IMR-90 (cell line): ENCODE data around the gene PNMA5. TPM values are rescaled to one million over a fixed set of nuclear protein-coding genes. Genes with fewer than 3 reads are reported as not detected.

Experiments used
- ATAC-seq: fragments of 200-7000 bp; cut with Tn5 transposase; 2 replicates; pipeline ENCODE4 v1.9.1; 2020; ENCODE audit warnings: low read depth, mild to moderate bottlenecking, moderate library complexity
- BruUV-seq: library from RNA; stranded (reverse); fragments of 400-500 nt; replicated peaks from 2 replicates; lab custom pipeline; 2021; lab: Mats Ljungman, UMichigan
- CTCF ChIA-PET: fragments of 300-600 bp; formaldehyde crosslinking; extraction: SDS; loops from one replicate; lab custom pipeline; 2021; ENCODE audit warnings: antibody characterized with exemption; lab: Yijun Ruan, JAX
- POLR2A ChIA-PET: fragments of 300-600 bp; sonication (Branson Sonifier 250); formaldehyde crosslinking; loops from one replicate; lab custom pipeline; 2022; ENCODE audit warnings: antibody characterized with exemption; ENCODE audit not compliant: unreplicated experiment; lab: Charles Lee
- DNase-seq: peaks from one replicate; pipeline ENCODE4 v3.0.0; 2013
- H2AFZ ChIP-seq: replicated peaks from 2 replicates; pipeline ENCODE3; 2013; ENCODE audit warnings: low read length, mild to moderate bottlenecking; ENCODE audit not compliant: poor library complexity
- H2AK5ac ChIP-seq: 2 replicates; pipeline ENCODE4 v1.6.1; 2013; ENCODE audit warnings: low read depth, low read length, inconsistent platforms
- H2AK9ac ChIP-seq: replicated peaks from 2 replicates; pipeline ENCODE3; 2013; ENCODE audit warnings: mild to moderate bottlenecking, low read depth, low read length, moderate library complexity; ENCODE audit not compliant: poor library complexity
- H2BK120ac ChIP-seq: 2 replicates; pipeline ENCODE4 v1.6.1; 2013; ENCODE audit warnings: low read depth, low read length, inconsistent platforms
- H2BK15ac ChIP-seq: 3 replicates; pipeline ENCODE4 v1.6.1; 2013; ENCODE audit warnings: low read depth, low read length, inconsistent platforms
- H2BK20ac ChIP-seq: 2 replicates; pipeline ENCODE4 v1.6.1; 2013; ENCODE audit warnings: low read depth, mild to moderate bottlenecking, inconsistent platforms, low read length, moderate library complexity
- H2BK5ac ChIP-seq: 2 replicates; pipeline ENCODE4 v1.6.1; 2013; ENCODE audit warnings: mild to moderate bottlenecking, low read depth, low read length, inconsistent platforms; ENCODE audit not compliant: poor library complexity, severe bottlenecking
- H3K14ac ChIP-seq: replicated peaks from 2 replicates; pipeline ENCODE4 v1.6.1; 2013; ENCODE audit warnings: low read depth, low read length, inconsistent platforms
- H3K18ac ChIP-seq: 2 replicates; pipeline ENCODE4 v1.6.1; 2013; ENCODE audit warnings: low read depth, low read length, control low read depth
- H3K23ac ChIP-seq: 2 replicates; pipeline ENCODE4 v1.6.1; 2013; ENCODE audit warnings: low read depth, low read length, inconsistent platforms
- H3K27ac ChIP-seq: 2 replicates; pipeline ENCODE4 v1.5.1; 2013; ENCODE audit warnings: mild to moderate bottlenecking, control low read depth, low read length; ENCODE audit not compliant: insufficient read depth
- H3K27me3 ChIP-seq: 2 replicates; pipeline ENCODE4 v1.6.1; 2013; ENCODE audit warnings: low read length; ENCODE audit not compliant: control insufficient read depth, insufficient read depth
- H3K36me3 ChIP-seq: 2 replicates; pipeline ENCODE4 v1.6.1; 2013; ENCODE audit warnings: low read length, mixed read lengths; ENCODE audit not compliant: control insufficient read depth, insufficient read depth
- H3K4ac ChIP-seq: 2 replicates; pipeline ENCODE4 v1.6.1; 2013; ENCODE audit warnings: low read depth, low read length, inconsistent platforms
- H3K4me1 ChIP-seq: 2 replicates; pipeline ENCODE4 v1.6.1; 2013; ENCODE audit warnings: low read length, mixed read lengths; ENCODE audit not compliant: control insufficient read depth, insufficient read depth
- H3K4me2 ChIP-seq: 2 replicates; pipeline ENCODE4 v1.6.1; 2013; ENCODE audit warnings: low read depth, mild to moderate bottlenecking, control low read depth, low read length, moderate library complexity
- H3K4me3 ChIP-seq: 2 replicates; pipeline ENCODE4 v1.5.1; 2013; ENCODE audit warnings: low read depth, mild to moderate bottlenecking, control low read depth, low read length, moderate library complexity; ENCODE audit not compliant: insufficient read depth
- H3K56ac ChIP-seq: 2 replicates; pipeline ENCODE4 v1.6.1; 2013; ENCODE audit warnings: low read length, inconsistent platforms; ENCODE audit not compliant: insufficient read depth; ENCODE audit errors: extremely low read depth
- H3K79me1 ChIP-seq, 2 experiments: 2 replicates each; pipeline ENCODE4 v1.6.1; 2013; ENCODE audit warnings: low read length in 2 of 2, inconsistent platforms in 1 of 2, low read depth in 1 of 2
- H3K9ac ChIP-seq: 2 replicates; pipeline ENCODE4 v1.6.1; 2013; ENCODE audit warnings: low read depth, low read length, control low read depth
- H3K9me1 ChIP-seq: 2 replicates; pipeline ENCODE4 v1.6.1; 2013; ENCODE audit warnings: low read length, inconsistent platforms; ENCODE audit not compliant: insufficient read depth
- H3K9me3 ChIP-seq: 2 replicates; pipeline ENCODE4 v1.6.1; 2013; ENCODE audit warnings: low read length; ENCODE audit not compliant: control insufficient read depth, insufficient read depth
- H4K20me1 ChIP-seq: 2 replicates; pipeline ENCODE4 v1.6.1; 2013; ENCODE audit warnings: low read length, inconsistent platforms; ENCODE audit not compliant: insufficient read depth
- H4K5ac ChIP-seq: 2 replicates; pipeline ENCODE4 v1.6.1; 2013; ENCODE audit warnings: mild to moderate bottlenecking, low read depth, low read length, control low read depth
- H4K8ac ChIP-seq, 2 experiments: 2 replicates each; pipeline ENCODE4 v1.6.1; 2013; ENCODE audit warnings: low read depth in 2 of 2, low read length in 2 of 2, control low read depth in 1 of 2, inconsistent platforms in 1 of 2
- H4K91ac ChIP-seq: 2 replicates; pipeline ENCODE4 v1.6.1; 2013; ENCODE audit warnings: low read depth, low read length, inconsistent platforms; ENCODE audit not compliant: insufficient read depth
- BHLHE40 ChIP-seq: fragments of 150-350 bp; IDR thresholded peaks from 2 replicates; pipeline ENCODE4 v1.6.1; 2016; ENCODE audit warnings: mild to moderate bottlenecking, low read depth, low read length
- CEBPB ChIP-seq: IDR thresholded peaks from 2 replicates; pipeline ENCODE4 v1.6.1; 2012; ENCODE audit warnings: low read depth, low read length, improper control_type of control experiment
- CHD1 ChIP-seq: IDR thresholded peaks from 2 replicates; pipeline ENCODE4 v1.6.1; 2012; ENCODE audit warnings: low read depth, low read length, improper control_type of control experiment
- CTCF ChIP-seq: conservative IDR thresholded peaks from 2 replicates; pipeline ENCODE4 v1.5.1; 2012; ENCODE audit warnings: mild to moderate bottlenecking, low read depth, low read length, improper control_type of control experiment
- ELK1 ChIP-seq: fragments of 150-350 bp; IDR thresholded peaks from 2 replicates; pipeline ENCODE4 v1.6.1; 2016; ENCODE audit warnings: low read depth, mild to moderate bottlenecking, low read length, moderate library complexity, borderline replicate concordance
- FOS ChIP-seq: fragments of 150-350 bp; IDR thresholded peaks from 2 replicates; pipeline ENCODE4 v1.6.1; 2016; ENCODE audit warnings: low read depth, low read length
- MAFK ChIP-seq: IDR thresholded peaks from 2 replicates; pipeline ENCODE4 v1.6.1; 2012; ENCODE audit warnings: low read depth, low read length, improper control_type of control experiment
- MAZ ChIP-seq: IDR thresholded peaks from 2 replicates; pipeline ENCODE4 v1.6.1; 2012; ENCODE audit warnings: low read depth, mild to moderate bottlenecking, low read length, improper control_type of control experiment, moderate library complexity, borderline replicate concordance
- NFE2L2 ChIP-seq: fragments of 150-350 bp; IDR thresholded peaks from 2 replicates; pipeline ENCODE4 v1.6.1; 2016; ENCODE audit warnings: low read depth, mild to moderate bottlenecking, low read length
- POLR2A ChIP-seq: IDR thresholded peaks from 2 replicates; pipeline ENCODE4 v1.6.1; 2012; ENCODE audit warnings: mild to moderate bottlenecking, low read depth, low read length
- RAD21 ChIP-seq: IDR thresholded peaks from 2 replicates; pipeline ENCODE4 v1.6.1; 2012; ENCODE audit warnings: low read length, improper control_type of control experiment
- RFX5 ChIP-seq: IDR thresholded peaks from 2 replicates; pipeline ENCODE4 v1.8.0; 2012; ENCODE audit warnings: low read depth, mild to moderate bottlenecking, low read length, moderate library complexity
- SMC3 ChIP-seq: fragments of 150-350 bp; IDR thresholded peaks from 2 replicates; pipeline ENCODE4 v1.6.1; 2016; ENCODE audit warnings: low read depth, mild to moderate bottlenecking, antibody characterized with exemption, low read length, moderate library complexity
- USF2 ChIP-seq: fragments of 150-350 bp; IDR thresholded peaks from 2 replicates; pipeline ENCODE4 v1.6.1; 2017; ENCODE audit warnings: mild to moderate bottlenecking, antibody characterized with exemption, low read length, low read depth
- WGBS, 2 experiments: methylation state at CpG; one replicate each; pipeline versions ENCODE4 v1.1.5 to v1.1.7; 2013; ENCODE audit warnings: missing lambda C conversion rate in 2 of 2; ENCODE audit not compliant: insufficient read length in 1 of 2; ENCODE audit errors: extremely low coverage in 2 of 2; 5-methylcytosine and 5-hydroxymethylcytosine counted together
- dilution Hi-C: fragments of 300-500 bp; cut with HindIII; formaldehyde crosslinking; loops from one replicate; pipeline ENCODE4 v1.14.3; 2018; ENCODE audit warnings: low sequenced_read_pairs; ENCODE audit not compliant: unreplicated experiment
- in situ Hi-C: fragments of 300-500 bp; cut with MboI; formaldehyde crosslinking; loops from 3 replicates; pipeline ENCODE4 v1.14.3; 2019; ENCODE audit warnings: low sequenced_read_pairs, inconsistent platforms, mixed read lengths
- intact Hi-C: fragments of 100-400 bp; cut with micrococcal nuclease; formaldehyde crosslinking; loops from 2 replicates; pipeline ENCODE4 v1.10.0; 2022
- polyA plus RNA-seq, 3 experiments: library from polyadenylated mRNA; depleted of rRNA; stranded (reverse); fragments of >200 nt; gene quantifications; 2 replicates each; pipeline ENCODE4 v1.2.3, GENCODE V29; 2012; ENCODE audit warnings: low replicate concordance in 1 of 3
- total RNA-seq: library from RNA; depleted of rRNA; stranded (reverse); fragments of >200 nt; gene quantifications from 2 replicates; pipeline ENCODE4 v1.2.3, GENCODE V29; 2012

The PNMA5 gene
- total and polyA plus RNA-seq, 2 of the 4 experiments (the other 2 are of a cell fraction) = not detected

GRCh38 chrX:152941328-152942076, 52.4 kb downstream of the PNMA5 start:
- POLR2A ChIA-PET = no interaction called here
- no TSS peak for BruUV-seq
- TF ChIP-seq BHLHE40 (no peak), USF2 (peak; percentile 27; the same call in 1 of the 2 replicates), MAFK (no peak), RAD21 (peak; percentile 81), SMC3 (peak; percentile 48), CEBPB (no peak), CTCF (peak; percentile 81), CHD1 (no peak), MAZ (0 out of 2 replicates have a peak, but pooled peaks have one; percentile 34), POLR2A (0 out of 2 replicates have a peak, but pooled peaks have one; percentile 26), RFX5 (no peak), FOS (no peak), ELK1 (no peak), NFE2L2 (no peak)

More at GRCh38 chrX:152941328-152942076, 52.4 kb downstream of the PNMA5 start:
- Histone ChIP-seq H3K14ac (peak overlapping the region; percentile 100), H3K9me1 (no peaks in the 10 kb centered on the region), H2BK20ac (no peak overlapping the region), H2BK15ac (no peak overlapping the region), H4K8ac (peak overlapping the region; percentile 97 to 100), H2AFZ (peak overlapping the region; percentile 93), H3K18ac (peak overlapping the region; percentile 68; the same call in 1 of the 2 replicates), H3K27ac (peak overlapping the region; percentile 67), H3K4me2 (peak overlapping the region; percentile 80), H3K23ac (peak overlapping the region; percentile 96), H3K4ac (peak overlapping the region; percentile 97), H4K20me1 (no peaks in the 10 kb centered on the region), H4K91ac (peak overlapping the region; percentile 60), H2AK9ac (peak overlapping the region; percentile 72), H2BK120ac (peak overlapping the region; percentile 39; the same call in 1 of the 2 replicates), H2BK5ac (peak overlapping the region; percentile 80), H3K27me3 (peaks cover 6% of the 10 kb centered on the region; the same call in 1 of the 2 replicates), H3K4me3 (peak overlapping the region; percentile 78), H3K56ac (peak overlapping the region; percentile 92), H3K36me3 (no peaks in the 10 kb centered on the region), H3K9me3 (no peaks in the 10 kb centered on the region), H4K5ac (peak overlapping the region; percentile 93), H3K9ac (peak overlapping the region; percentile 92), H3K79me1 (peaks cover 0 to 4% of the 10 kb centered on the region in 2 experiments; a peak in 2 of 4 replicates), H2AK5ac (peak overlapping the region; percentile 82), H3K4me1 (peaks cover 2% of the 10 kb centered on the region; the same call in 1 of the 2 replicates)
- in situ Hi-C loops = no loop called here
- intact Hi-C loops = loop anchor here (5.0 kb wide), 1 partner anchor 726 kb away; no protein-coding TSS in a partner anchor
- CTCF ChIA-PET = interaction anchor here (0.9 kb wide), 1 partner anchor 10 kb away, joined by 3 read pairs; no protein-coding TSS in a partner anchor
- WGBS, 2 experiments = 46% methylated on average over 38 of the region's 70 CpGs; no CpG with 5 or more reads in 1 of the 2 experiments
- dilution Hi-C loops = no loop called here
- ATAC-seq (peak; percentile 96), DNase-seq (peak; percentile 89)
